HG03025 (cell line): ENCODE results near the gene TRMT2A.

Source experiments
- ATAC-seq: cut with Tn5 transposase; IDR thresholded peaks from one replicate; pipeline ENCODE4 v1.9.1; 2021; ENCODE audit warnings: mild to moderate bottlenecking, moderate library complexity; ENCODE audit not compliant: unreplicated experiment, low FRiP score

TRMT2A gene

GRCh38 chr22:20066617-20067383, 50.2 kb downstream of the TRMT2A start:
- no peak for ATAC-seq

- ATAC-seq: no peak
Measured at GRCh38 chr22:20065896-20066616, 51.0 kb downstream of the TRMT2A start.

- no peak for ATAC-seq
Measured at GRCh38 chr22:20064545-20065262, 52.3 kb downstream of the TRMT2A start.

- no peak for ATAC-seq
Measured at GRCh38 chr22:20064140-20064480, 52.9 kb downstream of the TRMT2A start.

GRCh38 chr22:20063271-20064139, 53.5 kb downstream of the TRMT2A start:
- ATAC-seq: no peak

- ATAC-seq: no peak
Measured at GRCh38 chr22:20062766-20063083, 54.3 kb downstream of the TRMT2A start.

GRCh38 chr22:20062043-20062765, 54.8 kb downstream of the TRMT2A start:
- no peak for ATAC-seq
